T-helper 9 cell (primary cell): ENCODE results near the gene BCL2L2.
A peak's percentile ranks its signal among the peaks of the same experiment; 100 is the strongest.
"Not testable (repeated sequence)": the region's sequence is repeated elsewhere in the genome, so short reads cannot be mapped to it uniquely, and the experiment has no call there.

Experiments
- DNase-seq: peaks from one replicate; pipeline ENCODE4 v3.0.0-alpha.2; 2020

BCL2L2 gene

DNA sequence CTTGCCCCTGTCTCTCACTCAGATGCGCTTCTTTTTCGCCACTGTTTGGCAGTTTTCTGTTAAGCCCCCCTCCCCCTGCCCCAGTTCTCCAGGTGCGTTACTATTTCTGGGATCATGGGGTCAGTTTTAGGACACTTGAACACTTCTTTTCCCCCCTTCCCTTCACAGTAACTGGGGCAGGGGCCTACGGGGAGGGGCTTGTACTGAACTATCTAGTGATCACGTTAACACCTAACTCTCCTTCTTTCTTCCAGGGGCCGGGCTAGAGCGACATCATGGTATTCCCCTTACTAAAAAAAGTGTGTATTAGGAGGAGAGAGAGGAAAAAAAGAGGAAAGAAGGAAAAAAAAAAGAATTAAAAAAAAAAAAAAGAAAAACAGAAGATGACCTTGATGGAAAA lies 18.4 kb downstream of the BCL2L2 start:
- no peak for DNase-seq

DNA sequence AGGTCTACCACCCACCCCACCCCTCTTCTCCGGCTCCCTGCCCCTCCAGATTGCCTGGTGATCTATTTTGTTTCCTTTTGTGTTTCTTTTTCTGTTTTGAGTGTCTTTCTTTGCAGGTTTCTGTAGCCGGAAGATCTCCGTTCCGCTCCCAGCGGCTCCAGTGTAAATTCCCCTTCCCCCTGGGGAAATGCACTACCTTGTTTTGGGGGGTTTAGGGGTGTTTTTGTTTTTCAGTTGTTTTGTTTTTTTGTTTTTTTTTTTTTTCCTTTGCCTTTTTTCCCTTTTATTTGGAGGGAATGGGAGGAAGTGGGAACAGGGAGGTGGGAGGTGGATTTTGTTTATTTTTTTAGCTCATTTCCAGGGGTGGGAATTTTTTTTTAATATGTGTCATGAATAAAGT lies 19.1 kb downstream of the BCL2L2 start:
- DNase-seq = not testable (repeated sequence)

DNA sequence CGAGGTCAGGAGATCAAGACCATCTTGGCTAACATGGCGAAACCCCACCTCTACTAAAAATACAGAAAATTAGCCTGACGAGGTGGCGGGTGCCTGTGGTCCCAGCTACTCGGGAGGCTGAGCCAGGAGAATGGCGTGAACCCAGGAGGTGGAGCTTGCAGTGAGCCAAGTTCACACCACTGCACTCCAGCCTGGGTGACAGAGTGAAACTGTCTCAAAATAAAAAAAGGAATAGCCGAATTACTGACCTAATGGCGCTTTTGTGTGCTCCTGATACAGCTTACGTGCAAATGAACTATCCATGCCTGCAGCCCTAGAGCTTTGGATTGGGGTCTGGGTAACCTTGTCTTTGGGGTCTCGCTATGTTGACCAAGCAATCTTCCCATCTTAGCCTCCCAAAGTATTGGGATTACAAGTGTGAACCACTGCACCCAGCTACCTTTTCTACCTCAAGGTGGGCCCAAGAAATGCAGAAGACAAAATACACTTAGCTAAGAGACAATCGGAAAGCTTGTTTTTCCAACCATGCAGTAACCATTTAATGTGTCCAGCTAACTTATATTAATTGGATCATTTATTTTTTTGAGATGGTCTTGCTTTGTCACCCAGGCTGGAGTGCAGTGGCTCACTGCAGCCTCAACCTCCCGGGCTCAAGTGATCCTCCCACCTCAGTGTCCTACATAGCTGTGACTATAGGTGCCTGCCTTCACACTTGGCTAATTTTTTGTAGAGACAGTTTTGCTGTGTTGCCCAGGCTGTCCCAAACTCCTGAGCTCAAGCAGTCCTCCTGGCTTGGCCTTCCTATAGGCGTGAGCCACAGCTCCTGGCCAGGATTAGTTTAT lies 20.1 kb downstream of the BCL2L2 start:
- DNase-seq = no peak

DNA sequence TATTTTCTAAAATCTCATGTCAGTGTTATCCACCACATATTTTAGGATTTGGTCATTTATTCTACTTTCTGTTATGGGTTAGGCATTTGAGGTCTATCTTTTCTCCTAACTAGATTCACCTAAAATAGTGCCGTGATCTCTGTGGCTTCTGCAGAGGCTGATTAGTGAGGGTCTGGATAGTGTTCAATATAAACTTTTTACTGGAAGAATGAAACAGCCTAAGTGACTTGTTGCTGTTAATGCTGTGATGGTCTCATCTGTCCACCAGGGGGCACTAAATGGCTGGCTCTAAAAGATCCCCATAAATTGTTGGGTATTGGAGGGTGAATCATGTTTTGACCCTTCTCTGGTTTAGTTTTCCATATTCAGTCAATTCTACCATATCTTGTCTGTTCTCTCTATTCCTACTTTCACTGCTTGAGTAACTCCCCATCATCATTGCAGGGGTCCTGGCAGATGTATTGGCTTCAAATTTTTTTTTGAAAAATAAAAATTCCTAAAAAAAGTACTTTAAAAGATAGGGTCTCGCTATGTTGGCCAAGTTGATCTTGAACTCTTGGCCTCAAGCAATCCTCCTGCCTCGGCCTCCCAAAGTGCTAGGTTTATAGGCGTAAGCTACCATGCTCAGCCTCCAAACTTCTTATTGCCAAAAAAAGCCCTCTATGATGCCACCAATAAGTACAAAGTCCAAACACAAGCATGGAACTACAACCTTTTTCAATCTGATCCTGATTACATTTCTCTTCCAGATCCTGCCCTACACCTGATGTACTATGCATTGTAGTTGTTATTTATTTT lies 21.5 kb downstream of the BCL2L2 start:
- peak; percentile 45 for DNase-seq

DNA sequence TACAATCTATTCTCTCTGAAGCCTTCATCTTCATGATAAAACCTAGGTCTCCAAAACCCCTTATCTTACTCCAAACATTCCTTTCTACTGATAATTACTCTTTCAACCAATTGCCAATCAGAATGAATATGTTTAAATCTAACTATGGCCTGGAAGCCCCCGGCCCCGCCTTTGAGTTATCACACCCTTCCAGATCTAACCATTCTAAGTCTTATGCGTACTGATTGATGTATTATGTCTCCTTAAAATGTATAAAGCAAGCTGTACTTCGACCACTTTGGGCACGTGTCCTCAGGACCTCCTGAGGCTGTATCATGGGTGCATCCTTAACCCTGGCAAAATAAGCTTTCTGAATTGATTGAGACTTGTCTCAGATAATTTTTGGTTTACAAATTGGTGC lies 29.0 kb downstream of the BCL2L2 start:
- DNase-seq = no peak

DNA sequence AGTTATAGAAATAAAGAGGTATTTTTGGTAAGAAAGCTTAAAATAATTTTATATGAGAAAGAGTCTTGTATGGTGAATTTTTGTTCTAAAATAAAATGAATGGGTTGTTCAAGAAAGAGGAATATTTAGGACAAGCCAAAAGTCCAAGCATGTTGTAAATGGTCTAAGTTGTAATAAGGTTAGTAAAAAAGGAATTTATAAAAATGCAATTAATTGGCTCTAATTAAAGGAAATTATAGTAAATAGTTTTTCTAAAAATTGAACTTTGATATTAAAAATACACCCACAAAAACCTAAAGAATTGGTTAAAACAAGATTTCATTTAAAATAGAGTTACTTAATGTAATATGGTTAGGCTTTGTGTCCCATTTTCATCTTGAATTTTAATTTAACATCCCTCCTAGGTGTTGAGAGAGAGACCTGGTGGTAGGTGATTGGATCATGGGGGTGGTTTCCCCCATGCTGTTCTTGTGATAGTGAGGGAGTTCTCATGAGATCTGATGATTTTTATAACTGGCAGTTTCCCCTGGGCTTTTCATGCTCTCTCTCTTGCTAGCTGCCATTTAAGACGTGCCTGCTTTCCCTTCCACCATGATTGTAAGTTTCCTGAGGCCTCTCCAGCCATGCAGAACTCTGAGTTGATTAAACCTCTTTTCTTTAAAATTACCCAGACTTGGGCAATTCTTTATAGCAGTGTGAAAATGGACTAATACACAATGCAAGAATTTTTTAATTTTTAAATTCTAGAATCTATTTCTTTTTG lies 33.1 kb downstream of the BCL2L2 start:
- no peak for DNase-seq

DNA sequence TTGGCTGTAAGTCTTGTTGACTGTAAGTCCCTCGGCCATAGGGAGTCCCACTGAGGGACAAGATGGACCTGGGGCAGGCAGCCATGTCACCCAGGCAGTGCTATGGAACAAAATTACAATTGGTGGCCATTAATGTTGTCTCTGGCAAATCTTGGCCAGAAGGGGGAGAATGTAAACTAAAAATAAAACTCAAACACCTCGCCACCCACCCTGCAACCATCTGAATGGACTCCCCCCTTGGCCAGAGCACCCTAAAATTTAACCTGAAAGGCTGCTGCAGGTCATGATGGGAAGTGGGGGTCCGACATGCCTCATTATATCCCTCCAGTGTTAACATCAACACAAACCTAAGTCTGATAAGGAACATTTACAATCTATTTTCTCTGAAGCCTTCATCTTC lies 37.8 kb downstream of the BCL2L2 start:
- no peak for DNase-seq

DNA sequence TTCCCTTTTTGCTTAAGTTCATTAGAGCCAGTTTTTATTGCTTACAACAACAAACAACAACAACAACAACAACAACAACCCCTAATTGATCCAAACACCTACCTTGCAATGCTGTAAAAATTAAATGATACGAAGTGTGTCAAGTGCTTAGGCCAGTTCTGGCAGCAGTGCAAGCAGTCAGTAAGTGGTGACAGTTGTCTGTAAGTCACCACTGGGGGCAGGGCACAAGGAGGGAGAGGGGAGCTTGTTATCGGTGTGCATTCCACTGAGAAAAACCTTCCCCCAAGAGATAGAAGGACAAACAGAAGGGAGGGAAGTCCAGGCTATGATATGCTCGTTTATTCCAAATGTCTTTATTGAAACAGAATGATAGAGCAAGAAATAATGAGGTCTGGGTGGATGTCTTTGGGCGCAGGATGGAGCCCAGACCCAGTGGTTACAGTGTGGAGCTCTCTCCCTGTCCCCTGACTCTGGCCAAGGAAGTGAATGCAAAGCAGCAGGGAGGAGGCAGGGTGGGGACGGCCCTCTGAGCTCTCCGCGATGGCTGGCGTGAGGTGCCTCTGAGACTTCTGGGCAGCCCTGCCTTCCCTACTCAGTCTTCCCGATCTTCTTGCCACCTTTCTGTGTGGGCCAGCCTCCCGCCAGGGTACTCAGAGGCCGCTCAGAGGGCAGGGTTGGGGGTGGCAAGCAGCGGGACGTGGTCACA lies 39.5 kb downstream of the BCL2L2 start:
- DNase-seq = no peak

DNA sequence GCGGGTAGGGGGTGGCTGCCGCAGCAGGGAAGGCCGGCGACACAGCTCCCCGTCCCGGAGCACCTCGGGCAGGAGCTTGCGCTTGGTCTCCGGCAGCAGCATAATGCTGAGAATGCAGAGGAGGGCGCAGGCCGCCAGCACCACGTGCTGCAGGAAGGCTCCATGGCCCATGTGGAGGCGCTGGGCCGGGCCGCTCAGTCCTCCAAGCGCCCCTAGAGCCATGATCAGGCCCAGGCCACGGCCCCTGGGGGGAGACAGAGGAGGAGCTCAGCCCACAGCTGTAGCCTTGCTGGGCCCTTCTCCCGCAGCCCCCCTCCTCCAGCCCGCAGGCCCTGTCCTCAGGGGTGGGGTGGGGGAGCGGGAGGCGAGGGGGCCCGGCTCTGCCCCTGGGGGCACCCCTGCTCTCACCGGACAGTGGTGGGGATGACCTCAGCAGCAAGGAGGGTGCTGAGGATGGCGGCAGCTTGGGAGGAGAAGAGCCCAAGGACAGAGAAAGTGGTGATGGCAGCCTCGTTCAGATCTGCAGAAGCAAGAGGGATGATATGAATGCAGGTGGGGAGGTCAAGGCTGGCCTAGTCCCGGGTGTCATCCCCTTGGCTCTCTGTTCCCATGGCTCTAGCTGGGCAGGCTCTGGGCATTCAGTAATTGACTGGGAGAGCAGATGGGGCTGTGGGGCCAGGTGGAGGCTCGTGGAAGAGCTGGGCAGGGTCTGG lies 40.2 kb downstream of the BCL2L2 start:
- DNase-seq = no peak

DNA sequence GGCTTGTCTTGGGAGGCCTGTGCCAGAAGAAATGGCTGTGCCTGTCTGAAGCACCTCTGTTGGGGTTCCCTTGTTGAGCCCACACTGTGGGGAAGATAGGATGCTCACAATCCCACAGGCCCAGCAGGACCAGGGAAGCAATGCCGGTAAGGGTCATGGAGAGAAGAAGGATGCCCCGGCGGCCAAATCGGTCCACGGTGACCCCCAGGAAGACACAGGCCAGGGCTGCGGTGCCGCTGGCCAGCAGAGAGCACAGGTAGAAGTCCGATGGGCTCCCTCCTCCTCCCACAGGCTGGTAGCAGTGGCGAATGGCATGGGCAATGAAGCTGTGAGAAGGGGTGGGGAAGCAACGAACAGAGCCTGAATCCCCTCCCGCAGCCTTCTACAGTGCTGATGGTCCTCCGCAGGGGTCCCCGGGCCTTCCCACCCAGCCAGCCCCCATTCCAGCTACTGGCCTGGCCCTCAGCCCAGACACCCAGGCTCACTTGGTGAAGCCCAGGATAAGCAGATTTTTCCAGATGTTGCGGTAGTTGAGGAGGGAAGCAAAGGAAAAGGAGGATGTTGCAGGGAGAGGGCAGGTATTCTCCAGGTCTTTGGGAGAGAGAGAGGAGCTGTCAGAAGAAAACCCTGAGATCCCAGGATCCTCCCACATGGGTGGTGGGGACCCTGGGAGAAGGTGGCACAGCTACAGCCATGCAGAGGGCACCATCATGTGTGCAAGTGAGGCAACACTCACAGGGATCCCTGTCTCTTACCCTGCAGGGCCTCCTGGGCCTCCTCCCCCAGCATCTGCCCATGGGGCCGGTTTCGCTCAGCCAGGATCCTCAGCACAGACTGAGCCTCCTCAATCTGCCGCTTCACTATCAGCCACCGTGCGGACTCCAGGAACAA lies 41.0 kb downstream of the BCL2L2 start:
- no peak for DNase-seq

DNA sequence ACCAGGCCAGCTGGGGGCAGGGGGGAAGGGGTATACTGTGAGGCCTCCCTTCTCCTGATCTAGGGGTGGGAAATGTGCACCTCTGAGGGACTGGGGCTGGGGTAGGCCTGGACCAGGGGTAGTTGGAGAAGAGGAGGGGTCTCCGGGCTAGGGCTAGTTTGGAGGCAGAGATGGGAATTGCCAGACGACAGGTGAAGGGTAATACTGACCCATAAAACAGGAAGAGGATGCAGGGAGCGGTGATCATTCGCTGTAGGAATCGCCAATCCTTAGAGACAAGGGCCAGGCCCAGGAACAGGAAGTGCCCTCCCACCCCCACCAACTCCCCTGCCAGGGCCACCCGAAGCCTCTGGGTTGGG lies 41.6 kb downstream of the BCL2L2 start:
- DNase-seq = no peak

DNA sequence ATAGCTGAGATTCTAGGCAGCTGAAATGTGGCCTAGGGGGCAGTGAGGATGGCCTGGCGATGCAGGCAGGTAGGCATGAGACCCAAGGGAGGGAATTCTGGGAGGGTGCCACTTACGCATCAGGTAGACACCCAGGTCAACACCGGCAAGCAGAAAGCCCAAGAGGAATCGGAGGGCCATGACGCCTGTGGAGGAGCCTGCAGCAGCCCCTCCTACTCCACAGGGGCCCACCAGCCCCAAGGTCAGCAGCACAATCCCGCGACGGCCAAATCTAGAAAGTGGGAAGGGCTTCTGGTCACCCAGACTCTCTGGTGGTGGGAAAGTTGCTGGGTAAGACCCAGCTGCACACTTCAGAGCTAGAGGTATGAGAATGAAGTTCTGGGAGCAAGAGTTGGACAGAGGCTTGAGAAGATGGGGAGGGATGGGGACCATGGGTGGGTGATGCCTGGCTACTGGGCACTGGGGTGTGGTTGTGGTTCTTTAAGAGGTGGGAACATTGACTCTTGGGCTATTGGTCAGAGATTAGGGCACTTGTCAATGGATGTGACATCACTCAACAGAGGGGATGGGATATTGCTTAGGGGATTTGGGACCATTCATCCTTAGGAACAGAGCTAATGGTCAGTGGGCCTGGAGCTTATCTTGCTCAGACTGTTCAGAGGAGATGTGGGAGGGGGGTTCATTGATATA lies 42.7 kb downstream of the BCL2L2 start:
- no peak for DNase-seq

DNA sequence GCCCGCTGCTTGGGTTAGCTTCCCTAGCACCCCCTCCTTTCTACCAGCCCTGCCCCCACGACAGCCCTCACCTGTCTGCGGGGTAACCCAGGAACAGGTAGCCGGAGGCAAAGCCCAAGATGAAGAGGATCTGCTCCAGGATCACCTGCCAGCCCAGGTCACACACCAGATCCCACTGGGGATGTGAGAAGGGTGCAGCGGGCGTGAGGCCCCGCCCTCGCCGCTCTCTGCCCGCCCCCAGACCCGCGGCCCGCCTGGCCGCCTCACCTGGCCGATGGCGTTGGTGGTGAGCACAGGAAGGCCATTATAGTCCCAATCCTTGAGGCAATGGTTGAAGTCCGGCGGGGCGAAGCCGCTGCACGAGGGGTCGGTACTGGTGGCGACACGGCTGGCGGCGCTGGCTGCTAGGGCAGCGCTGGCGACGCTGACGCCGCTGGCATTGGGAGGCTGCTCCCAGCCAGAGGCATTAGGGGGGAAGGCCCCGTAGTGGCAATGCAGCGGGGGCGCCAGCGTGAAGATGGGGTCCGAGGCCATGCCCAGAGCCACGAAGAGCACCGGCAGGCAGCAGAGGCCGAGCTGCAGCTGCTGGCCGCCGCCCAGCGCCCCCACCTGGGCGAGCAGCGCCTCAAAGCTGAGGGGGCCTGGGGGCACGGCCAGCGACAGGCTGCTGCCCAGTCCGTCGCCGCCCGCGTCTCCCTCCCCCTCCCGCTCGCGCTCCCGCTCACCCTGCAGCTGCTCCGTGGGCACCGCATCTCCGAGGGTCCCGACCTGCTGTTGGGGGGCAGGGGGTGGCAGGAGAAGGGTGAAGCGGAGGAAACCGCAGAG lies 45.3 kb downstream of the BCL2L2 start:
- DNase-seq = no peak

DNA sequence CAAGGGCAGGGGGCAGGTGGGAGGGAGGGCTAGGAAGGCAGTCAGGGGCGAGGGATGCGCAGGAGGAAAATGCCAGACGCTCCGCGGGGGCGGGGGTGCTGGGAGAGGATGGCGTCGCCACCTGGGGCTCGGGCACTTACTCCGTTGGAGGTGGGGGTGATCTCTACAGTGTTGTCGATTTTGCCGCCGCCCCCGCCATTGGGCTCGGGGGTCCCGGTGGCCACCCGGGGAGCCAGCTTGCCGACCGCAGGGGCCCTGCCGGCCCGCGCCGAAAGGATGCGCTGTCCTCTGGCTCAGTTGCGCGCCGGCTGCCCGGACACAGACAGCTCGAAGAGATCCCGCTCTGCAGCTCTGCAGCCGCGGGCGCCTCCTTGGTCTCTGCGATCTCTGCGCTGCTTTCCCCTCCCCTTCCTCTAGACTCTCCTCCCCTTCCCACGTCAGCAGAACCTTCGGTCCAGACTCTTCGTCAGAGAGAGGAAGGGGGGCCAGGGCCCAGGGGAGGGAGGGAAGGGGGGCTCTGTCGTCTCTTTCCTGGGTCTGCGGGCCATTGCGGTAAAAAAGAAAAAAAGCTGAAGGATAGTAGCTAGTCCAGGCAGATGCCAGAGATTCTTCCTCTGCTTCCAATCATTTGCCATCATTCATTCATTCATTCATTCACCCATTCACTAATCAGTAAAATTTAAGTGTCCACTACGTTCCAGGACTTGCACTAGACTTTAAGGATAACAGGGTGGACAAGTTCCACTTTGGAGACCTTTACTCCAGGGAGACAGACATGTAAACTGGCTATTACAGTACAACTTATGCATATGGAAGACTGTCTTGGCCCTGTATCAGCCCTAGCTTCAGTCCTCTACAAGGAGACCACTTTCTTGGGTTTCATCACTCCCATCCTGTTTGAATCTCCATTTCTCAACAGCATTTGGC lies 46.1 kb downstream of the BCL2L2 start, which contains the start of gene SLC22A17:
SLC22A17 (minus strand) TSS at position 382 of the 927 bp plus-strand sequence.
- peak; percentile 47 for DNase-seq

DNA sequence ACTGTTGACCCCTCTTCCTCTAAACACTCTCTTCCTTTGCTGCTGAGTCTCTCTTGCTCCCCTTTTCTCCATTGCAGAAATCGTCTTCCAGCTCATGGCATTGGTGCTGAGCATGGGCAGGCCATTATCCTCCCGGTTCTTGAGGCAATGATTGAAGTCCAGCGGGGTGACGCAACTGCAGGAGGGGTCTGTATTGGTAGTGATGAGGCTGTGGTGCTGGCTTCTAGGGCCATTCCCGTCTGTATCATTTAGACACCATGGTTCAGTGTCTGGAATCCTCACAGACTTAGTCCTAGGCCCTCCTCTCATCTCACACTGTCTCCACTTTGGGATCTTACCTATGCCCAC lies 46.8 kb downstream of the BCL2L2 start:
- DNase-seq = no peak

DNA sequence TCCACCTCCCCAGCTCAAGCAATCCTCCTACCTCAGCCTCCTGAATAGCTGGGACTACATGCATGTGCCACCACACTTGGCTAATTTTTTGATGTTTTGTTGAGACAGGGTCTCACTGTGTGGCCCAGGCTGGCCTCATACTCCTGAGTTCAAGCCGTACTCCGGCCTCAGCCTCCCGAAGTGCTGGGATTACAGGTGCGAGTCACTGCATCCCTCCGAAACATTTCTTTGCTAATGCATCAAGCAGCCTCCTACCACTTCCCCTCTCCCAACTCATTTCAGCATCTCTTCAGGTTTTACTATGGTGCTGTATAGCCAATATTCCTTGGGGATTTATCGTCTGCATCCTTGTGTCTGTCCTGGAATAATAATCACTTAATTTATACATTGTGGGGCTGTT lies 48.4 kb downstream of the BCL2L2 start:
- DNase-seq = no peak

DNA sequence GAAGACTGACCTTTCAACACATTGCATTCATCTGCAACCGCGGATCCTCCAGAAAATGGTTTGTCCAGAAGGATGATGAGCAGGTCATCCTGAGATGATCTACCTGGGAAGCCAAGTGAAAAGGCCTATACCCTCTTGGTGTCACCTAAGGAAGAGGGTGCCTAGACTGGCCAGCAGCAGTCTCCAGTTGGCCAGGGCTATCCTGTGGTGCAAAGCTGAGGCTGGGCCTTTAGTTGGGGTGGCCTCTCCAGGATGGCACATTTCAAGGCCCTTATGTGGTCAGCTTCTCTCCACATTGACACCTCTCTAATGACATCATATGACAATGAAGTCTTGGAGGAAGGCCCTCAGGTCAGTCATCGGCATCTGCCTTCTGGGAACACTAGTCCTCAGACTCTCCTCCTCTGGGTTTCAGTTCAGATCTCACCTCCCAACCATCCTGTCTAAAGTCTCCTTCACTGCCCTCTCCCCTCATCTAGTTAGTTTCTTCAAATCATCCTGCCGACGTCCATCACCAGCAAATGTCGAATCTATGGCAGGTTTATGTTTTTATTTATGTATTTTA lies 49.3 kb downstream of the BCL2L2 start:
- DNase-seq = no peak

DNA sequence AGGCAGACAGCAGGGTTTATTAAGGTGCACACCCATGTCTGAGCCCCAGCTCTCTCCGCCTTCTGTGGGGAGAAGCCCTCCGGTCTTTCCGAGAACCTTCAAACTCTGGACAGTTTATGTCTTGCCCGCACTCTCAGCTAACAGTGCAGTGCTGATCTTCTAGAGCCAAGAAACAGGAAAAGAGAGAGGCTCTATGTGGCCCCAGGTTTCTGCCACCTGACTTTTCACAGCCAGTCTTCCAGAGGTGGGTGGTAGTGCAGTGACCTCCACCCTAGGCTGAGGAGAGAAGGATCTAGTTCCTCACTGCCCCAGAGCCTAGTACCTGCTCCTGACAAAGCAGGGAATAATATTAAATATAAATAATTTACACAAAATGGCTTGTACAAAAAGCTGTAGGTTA lies 50.0 kb downstream of the BCL2L2 start:
- DNase-seq = no peak
